ENCODE results near the gene SP6. TPM values are rescaled to one million over a fixed set of nuclear protein-coding genes. Genes with fewer than 3 reads are reported as not detected.

Gene SP6
- total RNA-seq, 5 donors from 2014 or later (not counting 1 experiment from before 2014, with no cell fraction given) = 0.10 to 0.26 (median 0.13) TPM

DNA sequence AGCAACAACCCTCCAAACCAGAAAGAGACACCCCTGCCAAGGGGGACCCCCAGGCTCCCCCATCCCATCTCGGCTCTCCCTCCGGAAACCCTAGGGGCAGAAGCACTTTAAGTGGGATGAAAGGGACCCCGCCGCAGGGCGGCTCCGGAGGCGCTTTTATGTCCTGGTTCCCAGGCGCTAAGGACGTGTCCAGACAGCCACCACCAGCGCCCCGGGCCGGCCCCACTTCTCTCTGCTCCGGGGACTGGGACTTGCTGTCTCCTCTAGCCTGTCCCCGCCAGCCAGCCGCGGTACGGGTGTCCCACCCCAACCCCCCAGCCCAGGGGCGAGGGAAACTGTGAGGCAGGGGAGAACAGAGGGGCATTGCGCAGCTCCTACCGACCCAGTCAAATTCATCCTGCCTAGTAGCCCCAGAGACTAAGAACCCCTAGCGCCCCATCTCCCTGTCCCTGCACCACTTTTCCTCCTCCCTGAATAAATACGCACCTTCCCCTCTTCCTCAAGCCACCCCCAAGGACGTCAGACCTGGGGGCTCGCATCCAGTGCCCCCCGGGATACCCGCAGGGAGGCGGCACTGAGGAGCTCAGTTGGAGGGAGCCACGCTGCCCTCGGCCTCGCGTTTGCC, 4.1 kb downstream of the SP6 start:
- POLR2A ChIA-PET = no interaction called here
- H3K4me3 Mint-ChIP-seq = peak overlapping the region in 1 of 3 donors; percentile 44
- H3K27ac Mint-ChIP-seq = peak overlapping the region in 1 of 2 donors; percentile 36

DNA sequence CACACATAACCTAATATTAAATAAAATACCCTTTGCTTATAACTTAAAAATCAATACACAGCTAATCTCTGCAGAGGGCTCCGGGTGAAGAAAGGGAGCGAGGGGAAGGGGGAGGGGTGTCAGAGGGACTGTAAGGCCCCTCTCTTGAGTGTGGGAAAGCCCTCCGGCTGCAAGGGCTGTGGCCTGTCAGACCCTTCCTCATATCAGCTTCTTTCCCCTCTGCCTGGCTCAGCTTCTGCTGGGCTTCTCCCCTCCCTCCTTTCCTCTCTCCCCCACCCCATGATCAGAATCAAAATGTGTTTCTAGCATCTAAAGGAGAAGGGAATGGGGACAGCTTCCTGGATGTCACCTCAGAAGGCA, 5.3 kb downstream of the SP6 start:
- H3K27me3 ChIP-seq (replicated peaks in 1 of 2; ENCODE audit: control insufficient read depth in 2 of 2, extremely low read depth in 1 of 2, insufficient read depth in 2 of 2, low read length in 1 of 2) = peaks cover 19 to 70% of the 10 kb centered on the region in 2 experiments
- no peaks in the 10 kb centered on the region for H3K36me3 ChIP-seq (ENCODE audit: control insufficient read depth in 2 of 2, extremely low read depth in 1 of 2, insufficient read depth in 1 of 2, low read length in 1 of 2)
- Mint-ChIP-seq H3K4me3 (no peak overlapping the region), H3K9me3 (no peaks in the 10 kb centered on the region), H3K4me1 (peaks cover 33 to 41% (median 40%) of the 10 kb centered on the region in 3 donors), H3K27me3 (peaks cover 46 to 57% of the 10 kb centered on the region in 2 donors), H3K27ac (no peak overlapping the region), H3K36me3 (no peaks in the 10 kb centered on the region)
- ATAC-seq (replicated peaks in 1 of 4) (no peak), DNase-seq (no peak)
- ChIA-PET CTCF (interaction anchor here (2.4 to 3.1 kb wide), 2 partner anchors 44 to 45 kb away, joined by 5 to 25 read pairs; no protein-coding TSS in a partner anchor), POLR2A (no interaction called here)
- no CpG with 5 or more reads among the region's 3 CpGs for WGBS (ENCODE audit: insufficient coverage)
- H3K4me3 ChIP-seq (ENCODE audit: control insufficient read depth in 1 of 2, extremely low read depth in 1 of 2, low read length in 1 of 2) = no peak overlapping the region
- H3K4me1 ChIP-seq (ENCODE audit: control insufficient read depth in 1 of 2, extremely low read depth in 1 of 2, insufficient read depth in 2 of 2, low read length in 2 of 2) = peaks cover 4 to 38% of the 10 kb centered on the region in 2 experiments
- H3K27ac ChIP-seq (ENCODE audit: low read length) = no peak overlapping the region
- no peaks in the 10 kb centered on the region for H3K9me3 ChIP-seq

More for the DNA sequence above, 4.1 kb downstream of the SP6 start:
- H3K4me3 ChIP-seq (ENCODE audit: control insufficient read depth in 1 of 2, extremely low read depth in 1 of 2, low read length in 1 of 2) = peak overlapping the region in 1 of 2 donors; percentile 32
- CTCF ChIA-PET = interaction anchor here in 1 of 2 donors (0.6 to 3.1 kb wide), 2 partner anchors 43 to 232 kb away, joined by 4 to 25 read pairs; no protein-coding TSS in a partner anchor
- H3K4me1 Mint-ChIP-seq = peaks cover 27 to 36% (median 34%) of the 10 kb centered on the region in 3 donors
- no peaks in the 10 kb centered on the region for H3K9me3 ChIP-seq
- H3K9me3 Mint-ChIP-seq = no peaks in the 10 kb centered on the region
- H3K27me3 ChIP-seq (replicated peaks in 1 of 2; ENCODE audit: control insufficient read depth in 2 of 2, extremely low read depth in 1 of 2, insufficient read depth in 2 of 2, low read length in 1 of 2) = peaks cover 20 to 80% of the 10 kb centered on the region in 2 experiments
- peaks cover 4 to 38% of the 10 kb centered on the region in 2 experiments for H3K4me1 ChIP-seq (ENCODE audit: control insufficient read depth in 1 of 2, extremely low read depth in 1 of 2, insufficient read depth in 2 of 2, low read length in 2 of 2)
- H3K27ac ChIP-seq (ENCODE audit: low read length) = no peak overlapping the region
- DNase-seq (no peak), ATAC-seq (replicated peaks in 1 of 4) (no peak)
- 17% methylated on average over 19 of the region's 31 CpGs for WGBS (ENCODE audit: insufficient coverage)
- H3K36me3 Mint-ChIP-seq = no peaks in the 10 kb centered on the region
- no peaks in the 10 kb centered on the region for H3K36me3 ChIP-seq (ENCODE audit: control insufficient read depth in 2 of 2, extremely low read depth in 1 of 2, insufficient read depth in 1 of 2, low read length in 1 of 2)
- H3K27me3 Mint-ChIP-seq = peaks cover 48 to 62% of the 10 kb centered on the region in 2 donors

DNA sequence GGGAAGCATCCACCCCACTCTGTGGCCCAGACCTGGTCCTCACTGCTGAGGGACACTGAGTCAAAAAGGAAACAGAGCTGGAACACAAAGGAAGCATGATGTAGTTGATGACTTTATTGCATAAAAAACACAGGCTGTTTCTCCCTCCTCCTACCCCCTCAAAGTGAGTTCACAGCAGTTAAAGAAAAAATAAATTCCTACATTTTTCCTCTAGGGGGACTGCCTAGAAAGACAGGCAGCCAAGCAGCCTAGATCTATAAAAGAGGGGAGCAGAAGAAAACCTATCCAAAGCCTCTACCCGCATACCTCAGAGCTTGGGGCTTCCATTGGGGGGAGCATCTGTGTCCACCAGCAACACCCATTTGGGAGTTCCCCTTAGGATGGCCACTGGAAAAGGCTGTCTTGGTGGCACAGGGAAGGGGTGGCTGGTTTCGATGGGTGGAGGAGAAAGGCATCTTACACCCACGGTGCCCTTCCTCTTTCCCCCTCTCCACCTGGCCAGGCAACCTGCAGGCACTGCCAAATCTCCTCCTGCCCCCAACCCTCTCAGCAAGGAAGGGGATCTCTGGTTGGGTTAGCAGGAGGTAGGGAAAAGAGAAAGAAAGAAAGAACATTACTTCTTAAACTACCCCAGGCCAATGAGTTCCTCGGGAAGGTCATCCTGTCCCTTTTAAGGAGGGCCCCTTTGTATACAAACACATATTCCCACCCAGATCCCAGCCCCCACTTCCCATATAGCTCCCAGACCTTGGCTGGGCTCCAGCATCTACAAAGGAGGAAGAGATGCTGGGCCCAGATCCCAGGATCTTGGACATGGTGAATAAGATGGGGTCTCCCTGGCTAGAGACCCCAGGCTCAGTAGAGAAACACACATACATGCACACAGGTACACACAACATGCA, 5.9 kb downstream of the SP6 start:
- no CpG with 5 or more reads among the region's 4 CpGs for WGBS (ENCODE audit: insufficient coverage)
- Histone ChIP-seq H3K4me1 (ENCODE audit: control insufficient read depth in 1 of 2, extremely low read depth in 1 of 2, insufficient read depth in 2 of 2, low read length in 2 of 2) (peaks cover 2 to 38% of the 10 kb centered on the region in 2 experiments), H3K4me3 (ENCODE audit: control insufficient read depth in 1 of 2, extremely low read depth in 1 of 2, low read length in 1 of 2) (no peak overlapping the region), H3K27ac (ENCODE audit: low read length) (no peak overlapping the region), H3K36me3 (ENCODE audit: control insufficient read depth in 2 of 2, extremely low read depth in 1 of 2, insufficient read depth in 1 of 2, low read length in 1 of 2) (no peaks in the 10 kb centered on the region), H3K27me3 (replicated peaks in 1 of 2; ENCODE audit: control insufficient read depth in 2 of 2, extremely low read depth in 1 of 2, insufficient read depth in 2 of 2, low read length in 1 of 2) (peaks cover 16 to 64% of the 10 kb centered on the region in 2 experiments), H3K9me3 (no peaks in the 10 kb centered on the region)
- no peak for DNase-seq
- H3K9me3 Mint-ChIP-seq = no peaks in the 10 kb centered on the region
- POLR2A ChIA-PET = no interaction called here
- no peak overlapping the region for H3K4me3 Mint-ChIP-seq
- CTCF ChIA-PET = interaction anchor here (2.4 to 3.1 kb wide), 2 partner anchors 44 to 45 kb away, joined by 5 to 25 read pairs; no protein-coding TSS in a partner anchor
- no peak overlapping the region for H3K27ac Mint-ChIP-seq
- no peaks in the 10 kb centered on the region for H3K36me3 Mint-ChIP-seq
- peaks cover 42 to 51% of the 10 kb centered on the region in 2 donors for H3K27me3 Mint-ChIP-seq
- peaks cover 34 to 40% (median 40%) of the 10 kb centered on the region in 3 donors for H3K4me1 Mint-ChIP-seq
- no peak for ATAC-seq (replicated peaks in 1 of 4)

DNA sequence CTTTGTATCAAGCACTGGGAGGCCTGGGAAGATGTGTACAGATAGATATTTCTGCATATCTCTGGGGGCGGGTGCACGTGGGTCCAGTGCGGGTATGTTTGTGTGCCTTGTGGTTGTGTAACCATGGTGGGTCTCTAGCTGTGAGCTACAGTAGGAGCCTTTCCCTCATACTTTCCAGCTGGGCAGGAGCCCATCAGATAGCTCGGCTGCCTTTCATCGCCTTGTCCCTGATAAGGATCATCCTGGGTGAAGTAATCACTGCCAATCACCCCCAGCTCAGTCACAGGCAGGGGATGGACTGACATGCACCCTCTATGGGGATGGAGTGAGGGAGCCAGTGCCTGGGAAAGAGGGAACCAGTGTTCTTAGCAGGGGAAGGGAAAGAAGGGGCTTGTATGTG, 6.7 kb downstream of the SP6 start:
- Mint-ChIP-seq H3K27me3 (peaks cover 36 to 42% of the 10 kb centered on the region in 2 donors), H3K4me1 (peaks cover 37 to 41% (median 39%) of the 10 kb centered on the region in 3 donors), H3K4me3 (no peak overlapping the region), H3K27ac (no peak overlapping the region), H3K9me3 (no peaks in the 10 kb centered on the region), H3K36me3 (no peaks in the 10 kb centered on the region)
- Histone ChIP-seq H3K9me3 (no peaks in the 10 kb centered on the region), H3K27me3 (replicated peaks in 1 of 2; ENCODE audit: control insufficient read depth in 2 of 2, extremely low read depth in 1 of 2, insufficient read depth in 2 of 2, low read length in 1 of 2) (peaks cover 16 to 57% of the 10 kb centered on the region in 2 experiments), H3K36me3 (ENCODE audit: control insufficient read depth in 2 of 2, extremely low read depth in 1 of 2, insufficient read depth in 1 of 2, low read length in 1 of 2) (peaks cover 1 to 3% of the 10 kb centered on the region in 2 donors), H3K27ac (ENCODE audit: low read length) (no peak overlapping the region), H3K4me3 (ENCODE audit: control insufficient read depth in 1 of 2, extremely low read depth in 1 of 2, low read length in 1 of 2) (no peak overlapping the region), H3K4me1 (ENCODE audit: control insufficient read depth in 1 of 2, extremely low read depth in 1 of 2, insufficient read depth in 2 of 2, low read length in 2 of 2) (peaks cover 3 to 38% of the 10 kb centered on the region in 2 experiments)
- WGBS (ENCODE audit: insufficient coverage) = 70% methylated on average over 2 of the region's 5 CpGs
- CTCF ChIA-PET = interaction anchor here (0.5 to 3.1 kb wide), 3 partner anchors 45 to 151 kb away, joined by 5 to 25 read pairs (median 14); no protein-coding TSS in a partner anchor
- no peak for ATAC-seq (replicated peaks in 1 of 4)
- no peak for DNase-seq
- POLR2A ChIA-PET = no interaction called here

DNA sequence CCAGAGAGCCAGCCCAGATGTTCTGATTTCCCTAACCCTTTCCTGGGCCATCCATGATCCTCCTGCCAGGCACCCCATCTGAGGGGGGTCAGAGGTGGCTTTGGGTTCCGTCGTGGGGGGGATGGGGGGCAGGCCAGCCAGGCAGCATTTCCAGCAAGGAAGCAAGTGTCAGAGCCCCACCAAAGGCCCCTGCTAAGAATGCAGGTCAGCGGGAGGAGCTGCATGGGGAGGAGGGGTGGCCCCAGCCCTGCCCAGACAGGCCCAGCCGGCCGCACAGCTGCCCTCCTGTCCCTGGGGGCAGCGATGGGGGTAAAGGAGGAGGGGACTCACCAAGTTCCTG, 7.6 kb downstream of the SP6 start:
- ChIA-PET POLR2A (no interaction called here), CTCF (interaction anchor here in 1 of 2 donors (1.3 to 3.2 kb wide), 4 partner anchors 46 to 52 kb away, joined by 3 to 27 read pairs (median 16); partner anchors contain the start of gene SP2)
- Mint-ChIP-seq H3K4me1 (peaks cover 38 to 40% (median 39%) of the 10 kb centered on the region in 3 donors), H3K9me3 (no peaks in the 10 kb centered on the region), H3K4me3 (no peak overlapping the region), H3K36me3 (no peaks in the 10 kb centered on the region), H3K27ac (peak overlapping the region in 1 of 2 donors; percentile 18), H3K27me3 (peaks cover 28 to 34% of the 10 kb centered on the region in 2 donors)
- 92% methylated on average over 2 of the region's 6 CpGs for WGBS (ENCODE audit: insufficient coverage)
- Histone ChIP-seq H3K9me3 (no peaks in the 10 kb centered on the region), H3K4me1 (ENCODE audit: control insufficient read depth in 1 of 2, extremely low read depth in 1 of 2, insufficient read depth in 2 of 2, low read length in 2 of 2) (peaks cover 3 to 38% of the 10 kb centered on the region in 2 experiments), H3K36me3 (ENCODE audit: control insufficient read depth in 2 of 2, extremely low read depth in 1 of 2, insufficient read depth in 1 of 2, low read length in 1 of 2) (peaks cover 7% of the 10 kb centered on the region in 2 donors), H3K27me3 (replicated peaks in 1 of 2; ENCODE audit: control insufficient read depth in 2 of 2, extremely low read depth in 1 of 2, insufficient read depth in 2 of 2, low read length in 1 of 2) (peaks cover 12 to 48% of the 10 kb centered on the region in 2 experiments), H3K27ac (ENCODE audit: low read length) (no peak overlapping the region), H3K4me3 (ENCODE audit: control insufficient read depth in 1 of 2, extremely low read depth in 1 of 2, low read length in 1 of 2) (no peak overlapping the region)
- DNase-seq = no peak
- ATAC-seq (replicated peaks in 1 of 4) = no peak

Measured in T-cell (primary cell).